Smooth muscle cell (in vitro differentiated cells): ENCODE results near the gene SRGAP1. TPM values are rescaled to one million over a fixed set of nuclear protein-coding genes. Genes with fewer than 3 reads are reported as not detected.

Source experiments
- DNase-seq: peaks from one replicate; lab custom pipeline; 2025; ENCODE audit not compliant: unreplicated experiment; lab: John Stamatoyannopoulos, UW
- H2AFZ ChIP-seq: fragments of 200-600 bp; sonication (generic); 2 replicates; pipeline ENCODE4 v1.6.0; 2016; ENCODE audit warnings: antibody characterized with exemption, low read depth, mild to moderate bottlenecking
- H3F3A ChIP-seq: fragments of 200-600 bp; sonication (generic); 2 replicates; pipeline ENCODE4 v1.6.0; 2017; ENCODE audit warnings: antibody characterized with exemption, low read depth
- H3K27ac ChIP-seq: fragments of 200-600 bp; sonication (generic); 2 replicates; pipeline ENCODE4 v1.5.1; 2016; ENCODE audit warnings: low read depth, mild to moderate bottlenecking
- H3K27me3 ChIP-seq: fragments of 200-600 bp; sonication (generic); 2 replicates; pipeline ENCODE4 v1.6.1; 2016; ENCODE audit warnings: low read depth, mild to moderate bottlenecking
- H3K36me3 ChIP-seq: fragments of 200-600 bp; sonication (generic); 2 replicates; pipeline ENCODE4 v1.5.1; 2016; ENCODE audit warnings: low read depth
- H3K4me1 ChIP-seq: fragments of 200-600 bp; sonication (generic); 2 replicates; pipeline ENCODE4 v1.5.1; 2016; ENCODE audit warnings: low read depth
- H3K4me2 ChIP-seq: fragments of 200-600 bp; sonication (generic); 2 replicates; pipeline ENCODE4 v1.6.0; 2016; ENCODE audit warnings: mild to moderate bottlenecking
- H3K4me3 ChIP-seq: fragments of 200-600 bp; sonication (generic); 2 replicates; pipeline ENCODE4 v1.5.1; 2016; ENCODE audit warnings: mild to moderate bottlenecking
- H3K79me2 ChIP-seq: fragments of 200-600 bp; sonication (generic); 2 replicates; pipeline ENCODE4 v1.6.0; 2016; ENCODE audit warnings: low read depth, mild to moderate bottlenecking
- H3K9ac ChIP-seq: fragments of 200-600 bp; sonication (generic); 2 replicates; pipeline ENCODE4 v1.6.0; 2016; ENCODE audit warnings: low read depth
- H3K9me3 ChIP-seq: fragments of 200-600 bp; sonication (generic); replicated peaks from 2 replicates; pipeline ENCODE4 v1.5.1; 2016; ENCODE audit warnings: low read depth
- H4K20me1 ChIP-seq: fragments of 200-600 bp; sonication (generic); 2 replicates; pipeline ENCODE4 v1.6.0; 2016; ENCODE audit warnings: low read depth
- WGBS: methylation state at CpG from one replicate; pipeline ENCODE4 v1.1.7; 2016; ENCODE audit warnings: low lambda C conversion rate; 5-methylcytosine and 5-hydroxymethylcytosine counted together
- polyA plus RNA-seq: library from polyadenylated mRNA; unstranded; fragments of >200 nt; fragmentation: Nextera tagmentation; extraction: Ambion mirVana; gene quantifications from 2 replicates; pipeline ENCODE4 v1.2.1, GENCODE V29; 2016
- total RNA-seq: library from RNA; depleted of rRNA; stranded (reverse); fragments of >200 nt; gene quantifications from 2 replicates; pipeline ENCODE4 v1.2.3, GENCODE V29; 2014
- TF ChIP-seq, protein P1 (sequence below): fragments of 200-600 bp; sonication (generic); IDR thresholded peaks from 2 replicates; pipeline ENCODE4 v1.5.1; 2017; ENCODE audit warnings: borderline replicate concordance, mild to moderate bottlenecking, antibody characterized with exemption; ENCODE audit not compliant: insufficient read depth, poor library complexity, severe bottlenecking

SRGAP1 gene
- total and polyA plus RNA-seq, 2 experiments from 2014 or later = 4.0 to 5.9 TPM

DNA sequence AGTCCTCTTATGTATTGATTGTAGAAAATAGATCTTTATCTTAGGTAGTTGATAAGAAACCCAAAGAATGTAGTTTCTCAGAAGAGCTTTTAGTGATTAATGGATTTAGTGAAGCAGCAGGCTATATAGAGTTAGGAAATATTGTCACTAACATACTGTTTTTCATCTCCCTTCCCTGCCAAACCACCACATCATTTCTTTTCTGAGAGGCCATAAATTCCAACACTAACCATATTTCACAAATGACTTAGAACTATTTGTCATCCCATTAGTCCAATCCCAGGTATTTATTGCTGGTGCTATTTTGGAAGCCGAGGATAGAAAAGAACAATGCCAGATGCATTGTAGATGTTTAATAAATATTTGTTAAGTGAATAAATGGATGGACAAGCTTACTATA, 191.9 kb downstream of the SRGAP1 start:
- no peak for DNase-seq
- H3K9me3 ChIP-seq = no peaks in the 10 kb centered on the region
- no peak overlapping the region for H3K27ac ChIP-seq
- WGBS = 76% methylated on average over 1 of the region's 1 CpG
- TF ChIP-seq, protein P1, sequence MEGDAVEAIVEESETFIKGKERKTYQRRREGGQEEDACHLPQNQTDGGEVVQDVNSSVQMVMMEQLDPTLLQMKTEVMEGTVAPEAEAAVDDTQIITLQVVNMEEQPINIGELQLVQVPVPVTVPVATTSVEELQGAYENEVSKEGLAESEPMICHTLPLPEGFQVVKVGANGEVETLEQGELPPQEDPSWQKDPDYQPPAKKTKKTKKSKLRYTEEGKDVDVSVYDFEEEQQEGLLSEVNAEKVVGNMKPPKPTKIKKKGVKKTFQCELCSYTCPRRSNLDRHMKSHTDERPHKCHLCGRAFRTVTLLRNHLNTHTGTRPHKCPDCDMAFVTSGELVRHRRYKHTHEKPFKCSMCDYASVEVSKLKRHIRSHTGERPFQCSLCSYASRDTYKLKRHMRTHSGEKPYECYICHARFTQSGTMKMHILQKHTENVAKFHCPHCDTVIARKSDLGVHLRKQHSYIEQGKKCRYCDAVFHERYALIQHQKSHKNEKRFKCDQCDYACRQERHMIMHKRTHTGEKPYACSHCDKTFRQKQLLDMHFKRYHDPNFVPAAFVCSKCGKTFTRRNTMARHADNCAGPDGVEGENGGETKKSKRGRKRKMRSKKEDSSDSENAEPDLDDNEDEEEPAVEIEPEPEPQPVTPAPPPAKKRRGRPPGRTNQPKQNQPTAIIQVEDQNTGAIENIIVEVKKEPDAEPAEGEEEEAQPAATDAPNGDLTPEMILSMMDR = no peak
- H3K27me3 ChIP-seq = no peaks in the 10 kb centered on the region
- no peak overlapping the region for H2AFZ ChIP-seq
- no peaks in the 10 kb centered on the region for H3K79me2 ChIP-seq
- no peaks in the 10 kb centered on the region for H4K20me1 ChIP-seq
- no peaks in the 10 kb centered on the region for H3K36me3 ChIP-seq
- peaks cover 13% of the 10 kb centered on the region for H3K4me1 ChIP-seq
- no peak overlapping the region for H3K4me3 ChIP-seq
- no peak overlapping the region for H3K4me2 ChIP-seq
- no peak overlapping the region for H3K9ac ChIP-seq
- H3F3A ChIP-seq = no peaks in the 10 kb centered on the region

DNA sequence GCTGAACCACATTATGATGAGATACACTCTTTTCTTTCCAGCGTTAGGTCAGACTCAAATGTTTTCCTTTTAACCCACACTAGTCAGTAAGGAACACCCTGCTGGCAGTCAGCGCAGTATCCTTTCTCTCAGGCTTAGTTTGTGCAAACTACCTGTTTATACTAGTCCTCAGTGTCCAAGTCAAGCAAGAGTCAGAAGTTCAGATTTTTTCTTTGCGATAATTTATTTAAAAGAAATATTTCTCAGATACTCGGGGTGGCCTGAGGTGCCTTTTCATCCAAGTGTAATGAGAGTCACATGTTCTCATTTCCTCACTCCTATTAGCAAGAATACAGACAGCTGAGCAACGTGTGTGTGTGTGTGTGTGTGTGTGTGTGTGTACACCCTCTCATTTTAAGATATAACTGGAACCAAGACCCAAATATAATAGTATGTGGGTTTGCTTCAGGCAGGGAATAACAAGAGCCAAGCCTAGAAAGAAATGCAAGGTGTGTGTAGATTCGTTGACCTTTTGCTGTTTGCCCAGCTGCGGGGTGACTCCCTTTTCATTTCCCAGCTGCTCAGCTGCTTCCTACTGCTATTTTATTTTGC, 194.9 kb downstream of the SRGAP1 start:
- Histone ChIP-seq H3K79me2 (no peaks in the 10 kb centered on the region), H2AFZ (no peak overlapping the region), H3K27me3 (no peaks in the 10 kb centered on the region), H3K9ac (no peak overlapping the region), H3K36me3 (no peaks in the 10 kb centered on the region), H3K27ac (no peak overlapping the region), H4K20me1 (no peaks in the 10 kb centered on the region), H3K4me2 (no peak overlapping the region), H3F3A (no peaks in the 10 kb centered on the region), H3K9me3 (no peaks in the 10 kb centered on the region), H3K4me1 (peaks cover 13% of the 10 kb centered on the region), H3K4me3 (no peak overlapping the region)
- no peak for DNase-seq
- 67% methylated on average over 7 of the region's 7 CpGs for whole genome bisulfite sequencing
- TF ChIP-seq, protein P1 = no peak

- H3K79me2 ChIP-seq = no peaks in the 10 kb centered on the region
- 93% methylated on average over 2 of the region's 2 CpGs for WGBS
- no peak overlapping the region for H3K27ac ChIP-seq
- no peaks in the 10 kb centered on the region for H4K20me1 ChIP-seq
- DNase-seq = no peak
- H2AFZ ChIP-seq = no peak overlapping the region
- no peaks in the 10 kb centered on the region for H3K36me3 ChIP-seq
- TF ChIP-seq, protein P1 = no peak
- no peaks in the 10 kb centered on the region for H3K27me3 ChIP-seq
- peaks cover 13% of the 10 kb centered on the region for H3K4me1 ChIP-seq
- H3K4me2 ChIP-seq = no peak overlapping the region
- no peak overlapping the region for H3K4me3 ChIP-seq
- no peaks in the 10 kb centered on the region for H3K9me3 ChIP-seq
- no peak overlapping the region for H3K9ac ChIP-seq
- H3F3A ChIP-seq = no peaks in the 10 kb centered on the region
These were observed 198.4 kb downstream of the SRGAP1 start for GRCh38 chr12:64042911-64043310.

GRCh38 chr12:64044191-64044590, 199.7 kb downstream of the SRGAP1 start:
- Histone ChIP-seq H3K9ac (no peak overlapping the region), H3K27ac (no peak overlapping the region), H3K27me3 (no peaks in the 10 kb centered on the region), H3K4me1 (peaks cover 9% of the 10 kb centered on the region), H4K20me1 (no peaks in the 10 kb centered on the region), H3K9me3 (no peaks in the 10 kb centered on the region), H3F3A (no peaks in the 10 kb centered on the region), H3K36me3 (no peaks in the 10 kb centered on the region), H3K4me3 (no peak overlapping the region), H2AFZ (no peak overlapping the region), H3K79me2 (no peaks in the 10 kb centered on the region), H3K4me2 (no peak overlapping the region)
- TF ChIP-seq, protein P1 = no peak
- 86% methylated on average over 1 of the region's 1 CpG for WGBS
- DNase-seq = no peak
